ENCODE measurements around the gene AGTPBP1. TPM values are rescaled to one million over a fixed set of nuclear protein-coding genes. Genes with fewer than 3 reads are reported as not detected.

AGTPBP1 gene
- total RNA-seq, 1 experiment from 2014 or later: 54.7 TPM

GRCh38 chr9:85745203-85745602 lies 3.4 kb upstream of the AGTPBP1 start:
- POLR2A ChIA-PET: interaction anchor here (1.5 kb wide), 1 partner anchor 22 kb away, joined by 4 read pairs; no protein-coding TSS in a partner anchor
- H3K4me1 Mint-ChIP-seq: peaks cover 37% of the 10 kb centered on the region
- ATAC-seq: no peak
- CTCF ChIA-PET: interaction anchor here (0.9 to 3.2 kb wide), 2 partner anchors 28 to 47 kb away, joined by 3 to 18 read pairs; no protein-coding TSS in a partner anchor
- H3K9me3 Mint-ChIP-seq: no peaks in the 10 kb centered on the region
- no peak for TF ChIP-seq USF1 (CRISPR knock-in tag; IDR thresholded peaks at IDR 0.05)
- TF ChIP-seq SP1 (CRISPR knock-in tag; conservative IDR thresholded peaks at IDR 0.05): no peak
- no peak for TF ChIP-seq PREB (CRISPR knock-in tag; IDR thresholded peaks at IDR 0.05; ENCODE audit: borderline replicate concordance)
- no peak for TF ChIP-seq ZNF512 (CRISPR knock-in tag; IDR thresholded peaks at IDR 0.05; ENCODE audit: borderline replicate concordance)
- TF ChIP-seq ZSCAN18 (CRISPR knock-in tag; IDR thresholded peaks at IDR 0.05): no peak
- TF ChIP-seq NR1H2 (CRISPR knock-in tag; IDR thresholded peaks at IDR 0.05): no peak
- no peak for TF ChIP-seq ESRRA (CRISPR knock-in tag; IDR thresholded peaks at IDR 0.05; ENCODE audit: borderline replicate concordance)
- TF ChIP-seq KAT7 (CRISPR knock-in tag; IDR thresholded peaks at IDR 0.05; ENCODE audit: borderline replicate concordance): no peak
- no peak for TF ChIP-seq TP53 (CRISPR knock-in tag; IDR thresholded peaks at IDR 0.05)
- no peak for TF ChIP-seq ZMAT4 (CRISPR knock-in tag; IDR thresholded peaks at IDR 0.05)
- no peak for TF ChIP-seq ELF4 (CRISPR knock-in tag; IDR thresholded peaks at IDR 0.05; ENCODE audit: low read depth)
- no peak for TF ChIP-seq ZNF317 (CRISPR knock-in tag; IDR thresholded peaks at IDR 0.05; ENCODE audit: borderline replicate concordance, low read depth)
- no peak for TF ChIP-seq ATF3 (CRISPR knock-in tag; conservative IDR thresholded peaks at IDR 0.05)
- TF ChIP-seq ARID4B (CRISPR knock-in tag; IDR thresholded peaks at IDR 0.05; ENCODE audit: borderline replicate concordance): no peak
- TF ChIP-seq HMGXB4 (CRISPR knock-in tag; IDR thresholded peaks at IDR 0.05): no peak
- no peak for TF ChIP-seq ETV6 (CRISPR knock-in tag; IDR thresholded peaks at IDR 0.05)
- TF ChIP-seq ZBTB21 (CRISPR knock-in tag; IDR thresholded peaks at IDR 0.05; ENCODE audit: borderline replicate concordance): no peak
- TF ChIP-seq ZNF423 (CRISPR knock-in tag; IDR thresholded peaks at IDR 0.05): no peak
- no peak overlapping the region for H3K4me3 Mint-ChIP-seq
- DNase-seq (ENCODE audit: low spot score): no peak
- H3K27ac Mint-ChIP-seq: no peak overlapping the region
- no peaks in the 10 kb centered on the region; the same call in 1 of the 2 replicates for H3K27me3 Mint-ChIP-seq (ENCODE audit: low read depth)
- H3K36me3 Mint-ChIP-seq: no peaks in the 10 kb centered on the region
